IMR-90 (cell line): ENCODE data around the gene FARS2. TPM values are rescaled to one million over a fixed set of nuclear protein-coding genes. Genes with fewer than 3 reads are reported as not detected.

Experiments used
- ATAC-seq: fragments of 200-7000 bp; cut with Tn5 transposase; 2 replicates; pipeline ENCODE4 v1.9.1; 2020; ENCODE audit warnings: low read depth, mild to moderate bottlenecking, moderate library complexity
- BruUV-seq: library from RNA; stranded (reverse); fragments of 400-500 nt; replicated peaks from 2 replicates; lab custom pipeline; 2021; lab: Mats Ljungman, UMichigan
- CTCF ChIA-PET: fragments of 300-600 bp; formaldehyde crosslinking; extraction: SDS; loops from one replicate; lab custom pipeline; 2021; ENCODE audit warnings: antibody characterized with exemption; lab: Yijun Ruan, JAX
- POLR2A ChIA-PET: fragments of 300-600 bp; sonication (Branson Sonifier 250); formaldehyde crosslinking; loops from one replicate; lab custom pipeline; 2022; ENCODE audit warnings: antibody characterized with exemption; ENCODE audit not compliant: unreplicated experiment; lab: Charles Lee
- DNase-seq: peaks from one replicate; pipeline ENCODE4 v3.0.0; 2013
- H2AFZ ChIP-seq: replicated peaks from 2 replicates; pipeline ENCODE3; 2013; ENCODE audit warnings: low read length, mild to moderate bottlenecking; ENCODE audit not compliant: poor library complexity
- H2AK5ac ChIP-seq: 2 replicates; pipeline ENCODE4 v1.6.1; 2013; ENCODE audit warnings: low read depth, low read length, inconsistent platforms
- H2AK9ac ChIP-seq: replicated peaks from 2 replicates; pipeline ENCODE3; 2013; ENCODE audit warnings: mild to moderate bottlenecking, low read depth, low read length, moderate library complexity; ENCODE audit not compliant: poor library complexity
- H2BK120ac ChIP-seq: 2 replicates; pipeline ENCODE4 v1.6.1; 2013; ENCODE audit warnings: low read depth, low read length, inconsistent platforms
- H2BK15ac ChIP-seq: 3 replicates; pipeline ENCODE4 v1.6.1; 2013; ENCODE audit warnings: low read depth, low read length, inconsistent platforms
- H2BK20ac ChIP-seq: 2 replicates; pipeline ENCODE4 v1.6.1; 2013; ENCODE audit warnings: low read depth, mild to moderate bottlenecking, inconsistent platforms, low read length, moderate library complexity
- H2BK5ac ChIP-seq: 2 replicates; pipeline ENCODE4 v1.6.1; 2013; ENCODE audit warnings: mild to moderate bottlenecking, low read depth, low read length, inconsistent platforms; ENCODE audit not compliant: poor library complexity, severe bottlenecking
- H3K14ac ChIP-seq: replicated peaks from 2 replicates; pipeline ENCODE4 v1.6.1; 2013; ENCODE audit warnings: low read depth, low read length, inconsistent platforms
- H3K18ac ChIP-seq: 2 replicates; pipeline ENCODE4 v1.6.1; 2013; ENCODE audit warnings: low read depth, low read length, control low read depth
- H3K23ac ChIP-seq: 2 replicates; pipeline ENCODE4 v1.6.1; 2013; ENCODE audit warnings: low read depth, low read length, inconsistent platforms
- H3K27ac ChIP-seq: 2 replicates; pipeline ENCODE4 v1.5.1; 2013; ENCODE audit warnings: mild to moderate bottlenecking, control low read depth, low read length; ENCODE audit not compliant: insufficient read depth
- H3K27me3 ChIP-seq: 2 replicates; pipeline ENCODE4 v1.6.1; 2013; ENCODE audit warnings: low read length; ENCODE audit not compliant: control insufficient read depth, insufficient read depth
- H3K36me3 ChIP-seq: 2 replicates; pipeline ENCODE4 v1.6.1; 2013; ENCODE audit warnings: low read length, mixed read lengths; ENCODE audit not compliant: control insufficient read depth, insufficient read depth
- H3K4ac ChIP-seq: 2 replicates; pipeline ENCODE4 v1.6.1; 2013; ENCODE audit warnings: low read depth, low read length, inconsistent platforms
- H3K4me1 ChIP-seq: 2 replicates; pipeline ENCODE4 v1.6.1; 2013; ENCODE audit warnings: low read length, mixed read lengths; ENCODE audit not compliant: control insufficient read depth, insufficient read depth
- H3K4me2 ChIP-seq: 2 replicates; pipeline ENCODE4 v1.6.1; 2013; ENCODE audit warnings: low read depth, mild to moderate bottlenecking, control low read depth, low read length, moderate library complexity
- H3K4me3 ChIP-seq: 2 replicates; pipeline ENCODE4 v1.5.1; 2013; ENCODE audit warnings: low read depth, mild to moderate bottlenecking, control low read depth, low read length, moderate library complexity; ENCODE audit not compliant: insufficient read depth
- H3K56ac ChIP-seq: 2 replicates; pipeline ENCODE4 v1.6.1; 2013; ENCODE audit warnings: low read length, inconsistent platforms; ENCODE audit not compliant: insufficient read depth; ENCODE audit errors: extremely low read depth
- H3K79me1 ChIP-seq, 2 experiments: 2 replicates each; pipeline ENCODE4 v1.6.1; 2013; ENCODE audit warnings: low read length in 2 of 2, inconsistent platforms in 1 of 2, low read depth in 1 of 2
- H3K9ac ChIP-seq: 2 replicates; pipeline ENCODE4 v1.6.1; 2013; ENCODE audit warnings: low read depth, low read length, control low read depth
- H3K9me1 ChIP-seq: 2 replicates; pipeline ENCODE4 v1.6.1; 2013; ENCODE audit warnings: low read length, inconsistent platforms; ENCODE audit not compliant: insufficient read depth
- H3K9me3 ChIP-seq: 2 replicates; pipeline ENCODE4 v1.6.1; 2013; ENCODE audit warnings: low read length; ENCODE audit not compliant: control insufficient read depth, insufficient read depth
- H4K20me1 ChIP-seq: 2 replicates; pipeline ENCODE4 v1.6.1; 2013; ENCODE audit warnings: low read length, inconsistent platforms; ENCODE audit not compliant: insufficient read depth
- H4K5ac ChIP-seq: 2 replicates; pipeline ENCODE4 v1.6.1; 2013; ENCODE audit warnings: mild to moderate bottlenecking, low read depth, low read length, control low read depth
- H4K8ac ChIP-seq, 2 experiments: 2 replicates each; pipeline ENCODE4 v1.6.1; 2013; ENCODE audit warnings: low read depth in 2 of 2, low read length in 2 of 2, control low read depth in 1 of 2, inconsistent platforms in 1 of 2
- H4K91ac ChIP-seq: 2 replicates; pipeline ENCODE4 v1.6.1; 2013; ENCODE audit warnings: low read depth, low read length, inconsistent platforms; ENCODE audit not compliant: insufficient read depth
- SMC3 ChIP-seq: fragments of 150-350 bp; IDR thresholded peaks from 2 replicates; pipeline ENCODE4 v1.6.1; 2016; ENCODE audit warnings: low read depth, mild to moderate bottlenecking, antibody characterized with exemption, low read length, moderate library complexity
- WGBS, 2 experiments: methylation state at CpG; one replicate each; pipeline versions ENCODE4 v1.1.5 to v1.1.7; 2013; ENCODE audit warnings: missing lambda C conversion rate in 2 of 2; ENCODE audit not compliant: insufficient read length in 1 of 2; ENCODE audit errors: extremely low coverage in 2 of 2; 5-methylcytosine and 5-hydroxymethylcytosine counted together
- dilution Hi-C: fragments of 300-500 bp; cut with HindIII; formaldehyde crosslinking; loops from one replicate; pipeline ENCODE4 v1.14.3; 2018; ENCODE audit warnings: low sequenced_read_pairs; ENCODE audit not compliant: unreplicated experiment
- in situ Hi-C: fragments of 300-500 bp; cut with MboI; formaldehyde crosslinking; loops from 3 replicates; pipeline ENCODE4 v1.14.3; 2019; ENCODE audit warnings: low sequenced_read_pairs, inconsistent platforms, mixed read lengths
- intact Hi-C: fragments of 100-400 bp; cut with micrococcal nuclease; formaldehyde crosslinking; loops from 2 replicates; pipeline ENCODE4 v1.10.0; 2022
- polyA plus RNA-seq, 3 experiments: library from polyadenylated mRNA; depleted of rRNA; stranded (reverse); fragments of >200 nt; gene quantifications; 2 replicates each; pipeline ENCODE4 v1.2.3, GENCODE V29; 2012; ENCODE audit warnings: low replicate concordance in 1 of 3
- total RNA-seq: library from RNA; depleted of rRNA; stranded (reverse); fragments of >200 nt; gene quantifications from 2 replicates; pipeline ENCODE4 v1.2.3, GENCODE V29; 2012

Gene FARS2
- total and polyA plus RNA-seq, 2 of the 4 experiments (the other 2 are of a cell fraction) = 12.1 to 28.9 TPM

- WGBS, 2 experiments = 70% methylated on average over 2 of the region's 5 CpGs; no CpG with 5 or more reads in 1 of the 2 experiments
- H4K20me1 ChIP-seq = no peaks in the 10 kb centered on the region
- no peak overlapping the region for H2BK120ac ChIP-seq
- H3K56ac ChIP-seq = no peak overlapping the region
- intact Hi-C loops (no loop called here), dilution Hi-C loops (no loop called here), in situ Hi-C loops (no loop called here)
- H3K4me3 ChIP-seq = no peak overlapping the region
- ChIA-PET POLR2A (no interaction called here), CTCF (interaction anchor here (1.0 to 1.4 kb wide), 2 partner anchors 9 to 268 kb away, joined by 3 to 4 read pairs; no protein-coding TSS in a partner anchor)
- no peak overlapping the region for H3K23ac ChIP-seq
- H4K91ac ChIP-seq = no peak overlapping the region
- no peaks in the 10 kb centered on the region; the same call in 1 of the 2 replicates for H3K9me1 ChIP-seq
- no peaks in the 10 kb centered on the region for H3K36me3 ChIP-seq
- no peak for DNase-seq
- no peak overlapping the region for H2AK5ac ChIP-seq
- H2AFZ ChIP-seq = no peak overlapping the region
- no peak overlapping the region for H3K4ac ChIP-seq
- H3K27ac ChIP-seq = no peak overlapping the region
- H2BK5ac ChIP-seq = no peak overlapping the region
- peaks cover 2% of the 10 kb centered on the region; the same call in 1 of the 2 replicates for H3K4me1 ChIP-seq
- H3K18ac ChIP-seq = no peak overlapping the region
- no peak overlapping the region for H3K14ac ChIP-seq
- no peak overlapping the region for H4K8ac ChIP-seq
- BruUV-seq = no TSS peak
- no peak overlapping the region for H4K5ac ChIP-seq
- H3K9me3 ChIP-seq = no peaks in the 10 kb centered on the region
- H3K27me3 ChIP-seq = no peaks in the 10 kb centered on the region
- no peak overlapping the region for H2BK20ac ChIP-seq
- no peaks in the 10 kb centered on the region for H3K79me1 ChIP-seq
- no peak overlapping the region for H2BK15ac ChIP-seq
- no peak for TF ChIP-seq SMC3
- H3K4me2 ChIP-seq = no peak overlapping the region
- H3K9ac ChIP-seq = no peak overlapping the region
- H2AK9ac ChIP-seq = no peak overlapping the region
- no peak for ATAC-seq
Observed at GRCh38 chr6:5412017-5412416, 150.7 kb downstream of the FARS2 start.
